HT1080 (cell line): ENCODE data around the gene CERT1. TPM values are rescaled to one million over a fixed set of nuclear protein-coding genes. Genes with fewer than 3 reads are reported as not detected.
"Not testable (repeated sequence)": the region's sequence is repeated elsewhere in the genome, so short reads cannot be mapped to it uniquely, and the experiment has no call there.

Experiments used
- DNase-seq: peaks from one replicate; pipeline ENCODE4 v3.0.0-alpha.2; 2015; ENCODE audit warnings: low read depth
- total RNA-seq: library from RNA; depleted of rRNA; stranded (reverse); fragments of >200 nt; shearing (Covaris generic); gene quantifications from 2 replicates; pipeline ENCODE4 v1.2.3, GENCODE V29; 2014

Gene CERT1
- total RNA-seq, 1 experiment from 2014 or later: 8.3 TPM

DNA sequence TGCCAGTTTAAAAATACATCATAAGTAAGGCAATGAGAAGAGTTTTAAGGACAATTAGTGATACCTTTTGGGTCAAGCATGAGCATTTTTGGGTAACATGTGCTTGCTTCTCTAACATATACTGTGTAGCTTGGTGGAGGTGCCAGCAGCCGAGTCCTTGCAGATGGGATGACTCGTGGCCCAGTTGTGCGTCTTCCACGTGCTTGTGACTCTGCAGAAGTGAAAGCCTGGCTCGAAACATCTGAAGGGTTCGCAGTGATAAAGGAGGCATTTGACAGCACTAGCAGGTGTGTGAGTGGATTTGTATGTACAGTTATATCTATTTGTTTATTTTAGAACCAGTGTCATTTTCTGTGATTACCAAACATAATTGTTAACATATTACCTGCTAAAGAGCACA, 156.2 kb downstream of the CERT1 start:
- no peak for DNase-seq

DNA sequence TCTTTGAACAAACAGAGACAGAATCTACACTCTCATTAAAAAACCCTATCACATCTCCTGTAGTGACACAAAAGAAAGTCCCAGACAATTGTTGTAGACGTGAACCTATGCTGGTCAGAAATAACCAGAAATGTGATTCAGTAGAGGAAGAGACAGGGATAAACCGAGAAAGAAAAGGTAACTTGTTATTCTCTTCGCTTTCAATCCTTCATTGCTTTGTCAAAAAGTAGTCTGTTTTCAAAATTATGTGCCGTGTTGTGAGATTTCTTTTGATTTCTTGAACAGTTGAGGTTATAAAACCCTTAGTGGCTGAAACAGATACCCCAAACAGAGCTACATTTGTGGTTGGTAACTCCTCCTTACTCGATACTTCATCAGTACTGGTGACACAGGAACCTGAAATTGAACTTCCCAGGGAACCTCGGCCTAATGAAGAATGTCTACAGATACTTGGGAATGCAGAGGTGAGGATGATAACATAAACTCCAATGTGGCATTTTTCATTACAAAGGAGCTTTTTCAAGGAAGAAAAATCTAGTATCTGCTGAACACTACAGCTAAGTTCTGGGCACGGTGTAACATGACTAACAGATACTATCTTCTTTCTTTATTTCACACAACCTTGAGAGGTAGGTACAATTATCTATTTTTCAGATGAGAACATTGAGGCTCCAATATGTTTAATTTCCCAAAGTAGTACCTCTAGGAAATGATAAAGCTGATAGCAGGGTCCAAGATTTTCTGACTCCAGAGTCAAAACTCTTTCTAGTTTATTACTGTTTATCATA, 160.1 kb downstream of the CERT1 start:
- DNase-seq: no peak

DNA sequence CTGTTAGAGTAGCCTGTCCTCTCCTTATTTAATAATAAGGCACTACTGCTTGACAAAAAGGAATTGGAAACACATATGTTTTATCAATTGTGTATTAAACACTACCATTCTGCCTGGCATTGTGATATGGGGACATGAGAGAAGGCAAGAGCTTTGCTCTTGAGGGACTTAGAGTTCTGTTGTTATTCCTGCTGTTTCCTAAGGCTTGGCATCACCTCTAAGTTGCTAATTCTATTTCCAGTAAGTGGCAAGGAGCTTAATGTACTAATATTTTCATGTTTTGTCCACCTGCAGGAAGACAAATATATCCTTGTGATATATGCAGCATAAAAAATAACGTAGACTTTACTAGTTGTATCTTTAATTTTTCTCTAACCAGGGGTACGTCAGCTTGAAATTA, 161.8 kb downstream of the CERT1 start:
- DNase-seq: no peak

DNA sequence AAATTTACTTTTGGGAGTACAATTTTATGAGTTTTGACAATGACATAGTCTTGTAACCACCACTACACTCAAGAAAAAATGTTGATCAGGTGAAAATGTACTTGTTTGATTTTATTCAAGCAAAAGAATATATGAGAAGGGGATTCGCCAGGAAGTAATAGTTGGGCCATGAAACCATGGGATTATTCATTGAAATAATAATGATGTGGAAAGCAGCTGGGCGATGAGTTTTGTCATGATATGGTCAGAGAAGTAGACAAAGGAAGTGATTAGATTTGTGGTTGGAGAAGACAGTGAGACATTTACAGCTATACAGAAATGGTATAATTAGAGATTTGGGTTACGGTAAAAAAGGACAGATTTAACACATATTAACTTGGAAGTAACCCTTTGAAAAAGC, 163.2 kb downstream of the CERT1 start:
- DNase-seq: peak; percentile 81

DNA sequence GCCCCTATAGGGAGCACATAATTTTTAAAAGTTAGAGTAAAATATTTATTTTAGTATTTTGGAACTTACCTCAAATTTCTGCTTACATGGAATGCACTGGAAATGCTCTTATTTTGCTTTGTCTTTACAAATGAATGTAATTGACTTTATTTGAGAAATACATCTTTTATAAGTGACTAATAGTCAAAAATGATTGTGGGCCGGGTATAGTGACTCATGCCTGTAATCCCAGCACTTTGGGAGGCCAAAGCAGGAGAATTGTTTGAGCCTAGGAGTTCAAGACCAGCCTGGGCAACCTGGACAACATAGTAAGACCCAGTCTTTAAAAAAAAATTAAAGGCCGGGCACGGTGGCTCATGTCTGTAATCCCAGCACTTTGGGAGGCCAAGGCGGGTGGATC, 168.6 kb downstream of the CERT1 start:
- DNase-seq: no peak

DNA sequence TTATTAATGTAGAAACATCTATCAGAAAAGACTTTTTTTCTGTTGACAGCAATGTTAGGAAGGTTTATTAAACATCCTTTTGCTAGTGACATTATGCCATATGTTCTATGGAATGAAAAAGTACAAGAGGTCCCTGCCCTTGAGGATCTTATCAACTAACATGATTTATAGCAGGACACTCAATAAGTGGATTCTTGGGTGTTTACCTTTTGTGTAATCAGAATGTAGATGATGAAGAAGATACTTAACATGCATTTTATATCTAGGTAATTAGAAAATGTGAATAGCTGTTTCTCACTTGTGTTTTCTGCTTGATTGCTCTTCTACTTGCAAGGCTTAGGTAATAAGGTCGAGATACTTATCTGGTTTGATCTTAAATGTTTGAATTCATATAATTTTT, 169.5 kb downstream of the CERT1 start:
- no peak for DNase-seq

DNA sequence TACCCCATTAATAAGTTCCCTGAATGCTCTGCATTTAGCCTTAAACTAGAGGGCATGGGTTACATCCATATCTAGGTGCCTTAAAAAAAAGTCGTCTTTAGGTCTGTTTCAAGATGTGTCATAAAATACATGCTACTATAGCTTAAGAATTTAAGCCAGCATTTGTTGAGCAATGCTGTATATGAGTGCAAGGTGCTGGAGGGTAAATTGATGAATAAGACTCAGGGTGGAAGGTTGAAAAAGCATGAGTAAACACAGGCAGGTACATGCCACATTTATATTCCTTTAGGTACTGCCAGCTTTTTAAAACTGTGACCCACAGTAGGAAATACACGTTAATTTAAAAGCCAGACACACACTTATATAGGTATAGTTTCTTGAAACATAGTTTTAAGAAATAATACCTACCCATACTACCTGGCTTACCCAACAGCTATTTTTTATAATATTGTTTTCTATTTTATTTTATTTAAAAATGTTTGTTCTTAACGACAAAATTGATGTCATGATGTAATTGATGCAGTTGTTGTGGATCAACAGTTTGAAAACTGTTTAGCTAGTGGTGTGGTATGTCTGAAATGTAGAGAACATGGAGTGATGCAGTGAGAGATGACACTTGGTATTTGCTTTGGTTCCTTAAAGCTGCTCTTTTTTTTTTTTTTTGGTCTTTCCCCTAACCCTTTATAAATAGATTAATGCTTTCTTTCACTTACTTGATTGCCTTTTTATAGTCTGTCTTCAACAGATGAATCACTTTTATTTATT, 170.5 kb downstream of the CERT1 start:
- no peak for DNase-seq

DNA sequence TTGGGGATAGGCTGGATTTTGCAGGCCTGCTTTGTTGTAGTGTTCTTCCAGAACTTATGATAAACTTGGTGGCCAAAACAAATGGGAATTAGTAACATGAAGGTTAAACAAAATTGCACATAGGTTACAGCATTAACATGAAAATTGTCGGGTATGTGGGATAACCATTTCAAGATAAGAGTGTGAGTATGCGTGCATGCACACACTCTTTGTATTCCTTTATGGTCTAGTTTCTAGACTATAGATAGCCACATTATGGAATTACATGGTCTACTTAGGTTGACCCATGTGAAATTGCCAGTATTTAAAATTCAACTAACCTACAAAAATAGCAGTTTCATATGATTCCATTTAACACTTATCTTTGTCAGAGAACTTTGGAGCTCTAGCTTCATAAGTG, 173.0 kb downstream of the CERT1 start:
- DNase-seq: no peak

DNA sequence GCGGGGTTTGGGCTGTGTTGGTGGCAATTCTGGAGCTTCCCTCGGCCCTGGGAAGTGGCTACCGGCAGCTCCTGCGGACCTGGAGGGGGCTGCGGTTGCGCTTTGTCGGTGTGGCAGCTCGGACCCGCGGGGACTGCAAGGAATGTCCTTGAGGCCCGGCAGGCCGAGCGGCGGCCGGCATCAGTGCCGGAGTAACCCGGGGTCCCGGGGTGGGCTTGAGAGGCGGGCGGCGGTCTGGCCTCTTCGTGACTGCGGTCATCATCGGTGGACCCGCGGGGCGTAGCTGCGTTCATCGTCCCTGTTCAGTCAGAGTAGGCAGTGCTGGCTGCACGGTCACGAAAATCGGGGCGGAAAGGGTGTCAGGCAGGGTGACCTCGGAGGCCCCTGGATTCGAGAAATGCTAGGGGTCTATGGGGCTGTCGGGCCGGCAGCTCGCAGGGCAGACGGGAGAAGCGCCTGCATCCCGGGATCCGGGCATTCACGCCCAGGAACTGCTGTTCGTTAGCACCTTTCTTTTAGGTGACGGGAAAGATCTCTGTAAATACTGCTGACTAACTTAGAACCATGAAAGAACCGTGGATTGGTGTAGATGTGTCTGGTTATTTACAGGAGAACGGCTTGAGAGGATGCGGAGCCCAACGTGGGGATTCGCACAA, 173.9 kb downstream of the CERT1 start:
- DNase-seq: no peak

DNA sequence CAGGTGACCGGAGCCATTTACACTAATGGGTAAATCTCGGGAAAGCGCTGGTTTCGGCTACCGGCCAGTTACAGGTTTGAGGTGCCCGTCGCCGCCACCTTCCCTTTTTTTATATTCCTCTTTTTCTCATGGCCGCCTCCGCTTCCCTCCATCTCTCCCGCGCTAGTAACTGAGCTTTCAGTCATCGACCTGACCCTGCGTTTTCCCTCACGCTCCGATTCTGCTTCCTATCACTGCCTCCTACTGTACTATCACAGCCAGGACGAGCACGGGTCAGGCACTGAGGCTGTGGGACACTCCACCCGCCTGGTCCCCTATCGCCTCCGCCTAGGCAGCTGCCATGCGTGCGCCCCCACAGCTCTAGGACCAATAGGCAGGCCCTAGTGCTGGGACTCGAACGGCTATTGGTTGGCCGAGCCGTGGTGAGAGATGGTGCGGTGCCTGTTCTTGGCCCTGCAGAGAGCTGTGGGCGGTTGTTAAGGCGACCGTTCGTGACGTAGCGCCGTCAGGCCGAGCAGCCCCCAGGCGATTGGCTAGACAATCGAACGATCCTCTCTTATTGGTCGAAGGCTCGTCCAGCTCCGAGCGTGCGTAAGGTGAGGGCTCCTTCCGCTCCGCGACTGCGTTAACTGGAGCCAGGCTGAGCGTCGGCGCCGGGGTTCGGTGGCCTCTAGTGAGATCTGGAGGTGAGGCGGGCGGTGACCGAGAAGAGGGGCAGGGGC, 174.7 kb downstream of the CERT1 start, which contains the start of gene HMGCR:
Gene HMGCR, plus strand, starts transcription at position 606 of the 722 bp plus-strand sequence. CDS start 5,386 bp downstream, outside the sequence.
- DNase-seq: peak; percentile 100

DNA sequence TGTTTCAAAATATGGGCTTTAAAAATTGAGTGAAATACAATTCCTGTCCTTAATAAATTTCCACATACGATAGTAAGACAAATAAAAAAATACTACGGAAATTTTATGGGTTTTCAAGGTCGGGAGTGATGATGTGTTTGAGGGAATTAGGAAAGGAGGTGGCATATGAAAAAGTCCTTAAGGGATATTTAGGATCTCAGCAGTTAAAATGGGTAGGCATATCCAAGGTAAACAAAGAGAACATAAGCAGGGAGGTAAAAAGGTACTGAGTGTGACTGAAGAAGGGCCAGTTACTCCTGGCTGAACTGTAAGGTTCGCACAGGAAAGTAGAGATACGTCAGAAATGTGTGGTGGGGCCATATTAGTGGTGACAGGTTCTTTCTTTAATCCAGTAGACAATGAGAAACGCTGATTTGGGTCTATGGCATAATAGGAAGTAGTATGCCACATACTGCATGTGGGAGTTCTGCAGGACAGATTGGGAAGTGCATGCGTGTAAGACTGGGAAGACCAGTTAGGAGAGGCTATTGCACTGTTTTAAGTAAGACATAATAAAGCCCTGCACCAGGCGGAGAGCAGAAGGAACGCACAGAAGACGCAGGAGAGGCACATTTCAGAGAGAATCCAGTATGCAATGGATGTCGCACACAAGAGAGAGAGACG, 175.3 kb downstream of the CERT1 start:
- peak; percentile 87 for DNase-seq

DNA sequence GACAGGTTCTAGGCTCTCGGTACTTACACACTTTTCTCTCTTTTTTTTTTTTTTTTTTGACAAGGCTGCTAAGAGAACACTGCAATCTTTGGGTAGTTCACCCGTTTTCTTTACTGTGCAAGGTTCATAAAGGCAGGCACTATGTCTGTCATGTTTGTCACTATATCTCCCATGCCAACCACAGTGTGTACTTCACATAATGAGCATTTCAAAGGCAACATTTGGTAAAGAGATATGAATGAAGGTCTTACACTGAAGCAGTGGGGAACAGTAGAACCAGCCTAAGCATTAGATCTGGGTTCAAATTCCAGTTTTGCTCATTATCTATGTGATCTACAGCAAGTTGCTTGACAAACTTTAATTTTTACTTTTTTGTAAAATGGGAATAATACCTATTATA, 175.9 kb downstream of the CERT1 start:
- DNase-seq: no peak

DNA sequence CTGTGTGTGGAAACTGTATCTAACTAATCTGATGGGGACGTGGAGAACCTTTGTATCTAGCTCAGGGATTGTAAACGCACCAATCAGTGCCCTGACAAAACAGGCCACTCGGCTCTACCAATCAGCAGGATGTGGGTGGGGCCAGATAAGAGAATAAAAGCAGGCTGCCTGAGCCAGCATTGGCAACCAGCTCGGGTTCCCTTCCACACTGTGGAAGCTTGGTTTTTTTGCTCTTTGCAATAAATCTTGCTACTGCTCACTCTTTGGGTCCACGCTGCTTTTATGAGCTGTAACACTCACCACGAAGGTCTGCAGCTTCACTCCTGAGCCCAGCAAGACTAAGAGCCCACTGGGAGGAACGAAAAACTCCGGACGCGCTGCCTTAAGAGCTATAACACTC, 177.0 kb downstream of the CERT1 start:
- DNase-seq: peak; percentile 17

DNA sequence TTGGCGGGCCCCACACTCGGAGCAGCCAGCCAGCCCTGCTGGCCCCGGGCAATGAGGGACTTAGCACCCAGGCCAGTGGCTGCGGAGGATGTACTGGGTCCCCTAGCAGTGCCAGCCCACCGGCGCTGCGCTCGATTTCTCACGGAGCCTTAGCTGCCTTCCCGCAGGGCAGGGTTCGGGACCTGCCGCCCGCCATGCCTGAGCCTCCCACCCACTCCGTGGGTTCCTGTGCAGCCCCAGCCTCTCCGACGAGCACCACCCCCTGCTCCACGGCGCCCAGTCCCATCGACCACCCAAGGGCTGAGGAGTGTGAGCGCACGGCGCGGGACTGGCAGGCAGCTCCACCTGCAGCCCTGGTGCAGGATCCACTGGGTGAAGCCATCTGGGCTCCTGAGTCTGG, 177.7 kb downstream of the CERT1 start:
- not testable (repeated sequence) for DNase-seq

DNA sequence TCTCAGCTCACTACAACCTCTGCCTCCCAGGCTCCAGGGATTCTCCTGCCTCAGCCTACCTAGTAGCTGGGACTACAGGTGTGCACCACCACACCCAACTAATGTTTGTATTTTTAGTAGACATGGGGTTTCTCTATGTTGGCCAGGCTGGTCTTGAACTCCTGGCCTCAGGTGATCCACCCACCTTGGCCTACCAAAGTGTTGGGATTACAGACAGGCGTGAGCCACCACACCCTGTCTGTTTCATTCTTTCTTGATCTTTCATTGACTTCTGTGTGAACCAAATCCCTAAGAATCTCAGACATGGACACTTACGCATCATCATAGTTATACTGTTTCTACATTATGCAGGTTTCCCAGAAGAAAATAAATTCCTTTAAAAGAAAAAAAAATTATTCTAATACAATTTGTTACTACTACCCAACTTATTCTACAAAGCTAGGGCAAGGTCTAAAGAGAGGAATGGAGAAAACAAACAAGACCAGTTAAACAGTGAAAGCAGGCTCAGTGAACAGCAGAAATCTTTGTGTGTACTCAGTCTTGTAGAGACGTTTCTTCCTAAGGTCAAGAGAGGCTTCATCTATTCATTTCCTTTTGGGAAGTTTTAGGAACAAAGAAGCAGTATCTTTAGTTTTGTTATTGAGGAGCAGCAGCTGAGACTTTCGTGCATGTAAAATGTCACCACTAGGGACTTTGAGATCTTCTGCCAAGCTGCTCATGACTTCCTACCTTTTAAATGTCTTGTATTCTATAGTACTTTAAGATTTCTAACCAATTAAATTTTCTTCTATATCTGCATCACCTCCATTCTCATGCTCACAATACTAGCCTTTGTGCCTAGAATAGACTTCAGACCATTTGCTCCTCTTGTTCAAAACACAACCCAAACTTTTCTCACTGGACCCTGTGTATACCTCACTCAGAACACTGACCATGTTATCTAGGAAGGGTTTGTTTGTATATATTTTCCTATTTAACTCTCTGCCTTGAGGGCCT, 180.0 kb downstream of the CERT1 start:
- peak; percentile 23 for DNase-seq

DNA sequence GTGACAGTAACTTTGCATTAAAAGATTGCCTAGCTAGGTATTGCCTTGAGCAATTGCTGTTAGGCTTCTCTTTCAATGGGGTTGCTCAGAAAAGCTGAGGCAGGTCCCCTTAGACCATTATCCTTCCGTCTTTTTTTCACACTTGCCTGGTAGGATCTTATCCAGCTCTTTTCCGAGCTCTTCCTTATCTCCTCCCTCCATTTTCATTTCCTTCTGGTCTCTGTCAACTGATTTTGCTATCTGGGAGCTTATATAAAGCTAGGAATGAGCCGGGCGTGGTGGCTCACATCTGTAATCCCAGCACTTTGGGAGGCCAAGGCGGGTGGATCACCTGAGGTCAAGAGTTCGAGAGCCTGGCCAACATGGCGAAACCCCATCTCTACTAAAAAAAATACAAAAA, 181.0 kb downstream of the CERT1 start:
- no peak for DNase-seq
